SW480 (cell line): ENCODE measurements around the gene CLNS1A.
"Not testable (repeated sequence)": the region's sequence is repeated elsewhere in the genome, so short reads cannot be mapped to it uniquely, and the experiment has no call there.

Experiments used
- DNase-seq: peaks from one replicate; pipeline ENCODE4 v3.0.0-alpha.2; 2016; ENCODE audit warnings: low spot score

The CLNS1A gene

DNA sequence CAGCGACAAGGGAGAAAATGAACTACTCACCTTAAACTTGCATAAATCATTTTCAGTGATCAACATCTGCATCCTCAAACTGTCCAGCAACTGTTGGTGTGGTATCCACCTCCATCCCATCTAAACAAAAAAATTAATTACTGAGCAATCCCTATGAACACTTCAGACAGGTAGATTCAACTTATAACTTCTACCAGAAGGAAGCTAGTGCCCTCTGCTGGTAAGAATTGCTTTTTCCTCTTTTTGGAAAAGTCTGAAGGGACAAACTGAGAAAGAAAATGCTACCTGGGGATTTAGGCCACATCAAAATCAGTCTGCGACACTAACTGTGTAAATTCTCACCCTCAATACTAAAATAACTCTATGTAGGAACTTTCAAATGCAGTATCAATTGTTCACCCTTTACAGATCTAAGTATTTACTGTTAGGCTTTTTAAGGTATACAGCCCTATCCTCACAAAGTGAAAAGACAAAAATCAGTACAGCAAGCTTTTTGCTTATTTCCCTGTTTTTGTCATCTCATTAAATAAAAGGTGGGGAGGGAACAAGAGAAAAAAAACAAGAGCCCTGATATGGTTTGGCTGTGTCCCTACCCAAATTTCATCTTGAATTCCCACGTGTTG, 17.9 kb downstream of the CLNS1A start:
- DNase-seq: peak; percentile 69

DNA sequence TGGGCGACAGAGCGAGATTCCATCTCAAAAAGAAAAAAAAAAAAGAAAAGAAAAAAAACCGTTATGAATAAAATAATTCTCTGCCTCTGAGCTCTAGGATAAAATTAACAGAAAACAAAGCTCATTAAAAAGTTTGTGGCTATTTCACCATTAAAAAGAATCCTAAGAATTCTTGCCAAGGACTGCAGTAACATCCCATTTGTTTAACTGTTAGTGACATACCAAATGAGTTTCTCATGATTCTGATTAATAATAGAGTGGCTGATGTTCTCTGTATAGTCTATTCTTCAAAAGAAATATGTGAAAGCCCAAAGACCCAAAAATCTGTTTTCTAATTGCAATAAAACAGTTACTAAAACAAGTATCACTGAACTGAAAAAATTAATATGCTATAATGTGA, 19.7 kb downstream of the CLNS1A start:
- DNase-seq: no peak

DNA sequence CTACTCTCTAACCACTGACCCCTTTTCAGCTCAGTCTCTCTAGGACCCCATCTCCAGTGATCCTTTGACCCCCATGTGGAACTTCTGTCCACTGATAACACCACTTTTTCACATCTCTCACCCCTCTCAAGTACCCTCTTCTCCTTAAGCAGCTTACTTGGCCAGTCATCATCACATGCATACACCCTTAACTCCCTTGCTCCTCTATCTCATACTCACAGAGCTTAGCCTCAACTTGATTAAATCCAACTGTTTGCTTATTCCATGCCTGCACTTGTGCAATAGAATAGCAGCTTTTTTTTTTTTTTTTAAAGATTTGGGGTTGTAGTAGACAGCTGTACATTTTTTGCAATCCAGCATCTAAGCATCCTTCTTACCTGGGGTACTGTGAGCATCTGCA, 25.7 kb downstream of the CLNS1A start:
- DNase-seq: no peak

DNA sequence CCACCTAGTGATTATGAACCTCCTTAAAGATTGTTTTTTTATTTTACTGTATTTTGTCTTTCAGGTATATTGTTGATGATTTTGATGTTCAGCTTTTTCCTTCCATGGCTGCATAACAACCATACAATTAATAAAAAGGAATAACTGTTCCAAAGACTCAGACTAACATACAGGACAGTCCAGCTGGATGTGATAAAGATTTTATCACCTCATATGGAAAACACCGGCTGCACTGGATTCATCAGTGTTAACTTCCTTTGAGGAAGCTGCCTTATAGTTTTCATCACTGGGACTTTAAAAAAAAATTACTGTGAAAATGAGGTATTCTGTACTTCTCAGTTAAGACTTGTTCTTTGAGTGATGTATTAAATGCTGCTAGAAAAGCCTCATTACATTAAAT, 28.4 kb downstream of the CLNS1A start:
- no peak for DNase-seq

DNA sequence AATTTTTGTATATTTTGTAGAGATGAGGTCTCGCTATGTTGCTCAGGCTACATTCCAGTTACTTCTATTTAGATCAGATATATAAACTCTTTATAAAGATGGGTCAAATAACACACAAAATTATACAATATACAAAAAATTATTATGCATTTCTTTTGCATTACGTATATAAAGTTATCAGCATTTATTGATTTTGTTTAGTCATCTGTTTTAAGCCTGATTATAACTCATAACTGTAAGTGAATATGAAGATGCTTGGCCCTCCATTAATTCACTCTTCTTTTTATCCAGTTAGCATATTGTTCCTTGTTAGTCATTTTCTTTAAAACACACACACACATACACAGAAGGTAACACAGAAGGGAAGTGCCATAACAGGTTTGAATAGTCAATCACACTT, 33.3 kb downstream of the CLNS1A start:
- no peak for DNase-seq

DNA sequence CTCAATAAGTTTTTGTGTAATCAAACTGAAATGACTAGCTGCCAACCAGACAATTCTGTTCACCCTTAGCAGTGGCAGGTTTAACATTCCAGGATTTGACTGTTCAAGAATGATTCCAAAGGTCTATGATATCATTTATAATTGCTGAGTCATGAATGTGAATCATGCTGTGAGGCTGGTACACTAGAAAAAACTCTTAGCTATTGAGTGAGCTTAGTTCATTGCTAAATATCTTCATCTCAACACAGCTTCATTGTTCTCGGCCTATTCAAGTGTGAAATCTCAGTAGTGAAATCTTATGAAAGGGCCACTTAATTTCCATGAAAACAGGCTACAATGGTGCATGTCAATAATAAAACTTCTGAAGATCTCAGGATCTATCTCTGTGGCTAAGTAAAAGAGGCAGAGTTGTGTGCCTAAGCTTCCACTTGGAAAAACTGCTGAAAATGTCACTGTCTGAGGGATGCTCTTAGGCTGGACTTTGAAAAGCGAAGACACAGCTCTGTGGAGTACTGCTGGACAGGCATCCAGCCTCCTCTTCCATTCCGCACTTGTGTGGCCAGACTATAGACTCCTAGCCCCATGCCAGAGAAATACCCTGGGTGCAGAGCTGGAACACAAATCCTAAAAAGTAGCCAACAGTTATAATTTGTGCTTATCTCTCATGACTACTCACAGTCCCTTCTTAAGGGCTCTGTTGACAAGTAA, 35.1 kb downstream of the CLNS1A start:
- peak; percentile 75 for DNase-seq

DNA sequence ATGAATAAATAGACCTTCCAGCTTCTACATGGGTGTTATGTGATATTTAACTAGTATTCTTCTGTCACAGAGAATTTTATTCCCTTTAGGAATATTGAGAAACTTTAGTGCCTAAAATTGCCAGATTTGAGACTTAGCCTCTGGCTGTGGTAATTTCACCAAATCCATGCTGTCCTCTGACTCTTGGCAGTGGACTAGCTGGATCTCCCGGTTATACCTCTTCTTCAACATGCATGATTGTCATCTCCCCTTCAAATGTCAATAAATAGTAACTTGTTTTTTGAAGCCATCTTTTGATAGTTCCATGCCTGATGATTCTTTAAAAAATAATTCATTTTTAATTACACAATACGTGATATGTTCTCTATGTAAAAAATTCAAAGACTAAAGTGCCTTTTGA, 39.4 kb downstream of the CLNS1A start:
- DNase-seq: no peak

DNA sequence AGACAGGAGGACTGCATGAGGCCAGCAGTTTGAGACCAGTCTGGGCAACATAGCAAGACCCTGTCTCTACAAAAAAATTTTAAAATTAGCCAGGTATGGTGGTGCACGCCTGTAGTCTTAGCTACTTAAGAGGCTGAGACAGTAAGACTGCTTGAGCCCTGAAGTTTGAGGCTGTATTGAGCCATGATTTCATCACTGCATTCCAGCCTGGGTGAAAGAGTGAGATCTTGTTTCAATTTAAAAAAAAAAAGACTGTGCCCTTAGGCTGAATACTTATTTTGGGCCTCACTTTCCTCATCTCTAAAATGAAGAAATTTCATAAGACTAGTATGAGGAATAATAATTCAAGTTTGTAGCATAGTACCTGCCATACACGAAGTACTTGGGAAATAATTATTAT, 41.0 kb downstream of the CLNS1A start:
- no peak for DNase-seq

DNA sequence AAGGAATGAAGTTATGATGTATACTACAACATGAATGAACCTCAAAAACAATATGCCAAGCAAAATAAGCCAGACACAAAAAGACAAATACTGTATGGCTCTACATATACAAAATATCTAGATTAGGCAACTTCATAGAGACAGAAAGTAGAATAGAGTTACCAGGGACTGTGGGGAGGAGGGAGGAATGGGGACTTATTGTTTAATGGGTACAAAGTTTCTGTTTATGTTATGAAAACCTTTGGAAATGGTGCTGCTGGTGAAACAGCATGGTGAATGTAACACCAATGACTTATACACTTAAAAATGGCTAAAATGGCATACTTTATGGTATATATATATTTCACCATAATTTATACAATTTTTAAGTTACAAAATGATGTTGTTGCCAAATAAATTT, 43.7 kb downstream of the CLNS1A start:
- no peak for DNase-seq

DNA sequence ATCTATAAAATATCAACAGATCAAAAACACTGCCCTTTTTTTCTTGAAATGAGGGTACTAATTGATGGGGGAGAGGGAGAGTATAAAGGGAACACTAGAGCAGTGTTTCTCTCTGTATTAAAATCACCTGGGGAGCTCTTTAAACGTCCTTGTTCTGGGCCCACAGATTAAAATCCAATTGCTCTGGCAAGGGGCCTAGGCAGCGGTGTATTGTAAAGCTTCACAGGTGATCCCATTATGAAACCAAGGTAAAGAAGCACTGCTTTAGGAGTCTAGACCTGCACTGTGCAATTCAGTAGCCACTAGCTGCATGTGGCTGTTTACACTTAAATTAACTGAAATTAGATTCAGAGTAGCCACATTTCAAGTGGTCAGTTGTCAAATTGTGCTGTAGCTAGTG, 44.9 kb downstream of the CLNS1A start:
- no peak for DNase-seq

DNA sequence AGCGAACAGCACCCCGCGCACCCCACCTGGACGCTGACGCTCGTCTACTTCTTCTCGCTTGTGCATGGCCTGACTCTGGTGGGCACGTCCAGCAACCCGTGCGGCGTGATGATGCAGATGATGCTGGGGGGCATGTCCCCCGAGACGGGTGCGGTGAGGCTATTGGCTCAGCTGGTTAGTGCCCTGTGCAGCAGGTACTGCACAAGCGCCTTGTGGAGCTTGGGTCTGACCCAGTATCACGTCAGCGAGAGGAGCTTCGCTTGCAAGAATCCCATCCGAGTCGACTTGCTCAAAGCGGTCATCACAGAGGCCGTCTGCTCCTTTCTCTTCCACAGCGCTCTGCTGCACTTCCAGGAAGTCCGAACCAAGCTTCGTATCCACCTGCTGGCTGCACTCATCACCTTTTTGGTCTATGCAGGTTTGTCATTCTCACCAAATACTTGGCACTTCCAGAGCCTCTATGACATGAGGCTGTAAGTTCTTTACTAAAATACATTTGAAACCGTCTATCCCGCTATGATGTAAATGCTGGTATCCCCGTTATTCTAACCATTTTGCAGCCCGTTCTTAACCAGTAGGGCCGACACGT, 47.3 kb downstream of the CLNS1A start:
- peak; percentile 63 for DNase-seq

DNA sequence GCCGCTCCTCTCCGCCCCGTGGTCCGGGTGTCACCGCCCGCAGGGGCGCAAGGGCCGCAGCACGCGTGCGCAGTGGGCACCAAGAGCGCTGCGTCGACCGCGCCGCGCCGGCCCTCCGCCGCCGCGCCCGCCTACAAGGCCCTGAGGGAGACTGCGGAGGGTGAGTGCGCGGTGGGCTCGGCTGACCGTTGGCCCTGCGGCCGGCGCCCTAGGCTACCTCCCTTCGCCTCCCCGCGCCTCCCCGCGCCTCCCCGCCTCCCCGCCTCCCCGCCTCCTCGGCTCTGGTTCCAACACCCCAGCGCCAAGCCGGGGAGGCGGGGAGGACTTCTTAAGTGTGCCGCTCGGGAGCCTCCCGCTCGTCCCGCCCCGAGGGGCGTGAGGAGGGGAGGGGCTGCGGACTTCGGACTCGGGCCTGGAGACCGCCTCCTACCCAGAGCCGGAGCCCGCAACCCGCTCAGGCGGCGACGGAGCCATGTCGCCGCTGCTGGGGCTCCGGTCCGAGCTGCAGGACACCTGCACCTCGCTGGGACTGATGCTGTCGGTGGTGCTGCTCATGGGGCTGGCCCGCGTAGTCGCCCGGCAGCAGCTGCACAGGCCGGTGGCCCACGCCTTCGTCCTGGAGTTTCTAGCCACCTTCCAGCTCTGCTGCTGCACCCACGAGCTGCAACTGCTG, 47.9 kb downstream of the CLNS1A start, which contains the start of gene AQP11:
TSS of gene AQP11 (plus strand) at position 433 of the 673 bp plus-strand sequence. CDS start at position 473, 40 bp downstream.
- peak; percentile 80 for DNase-seq

DNA sequence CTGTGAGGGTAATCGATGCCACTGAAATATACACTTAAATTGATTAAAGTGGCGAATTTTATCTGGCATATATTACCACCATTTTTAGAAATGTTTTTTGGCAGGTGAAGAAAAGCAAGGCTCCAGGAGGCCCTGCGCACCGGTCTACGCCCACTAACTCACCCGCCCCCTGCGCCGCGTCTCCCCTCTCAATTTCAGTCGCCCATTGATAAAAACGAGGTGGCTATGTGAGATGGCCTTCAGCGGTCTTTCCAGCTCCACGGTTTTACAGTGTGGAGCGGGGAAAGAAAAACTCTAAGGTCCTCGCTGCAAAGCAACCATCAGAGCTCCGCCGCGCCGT, 48.4 kb downstream of the CLNS1A start:
- DNase-seq: no peak

DNA sequence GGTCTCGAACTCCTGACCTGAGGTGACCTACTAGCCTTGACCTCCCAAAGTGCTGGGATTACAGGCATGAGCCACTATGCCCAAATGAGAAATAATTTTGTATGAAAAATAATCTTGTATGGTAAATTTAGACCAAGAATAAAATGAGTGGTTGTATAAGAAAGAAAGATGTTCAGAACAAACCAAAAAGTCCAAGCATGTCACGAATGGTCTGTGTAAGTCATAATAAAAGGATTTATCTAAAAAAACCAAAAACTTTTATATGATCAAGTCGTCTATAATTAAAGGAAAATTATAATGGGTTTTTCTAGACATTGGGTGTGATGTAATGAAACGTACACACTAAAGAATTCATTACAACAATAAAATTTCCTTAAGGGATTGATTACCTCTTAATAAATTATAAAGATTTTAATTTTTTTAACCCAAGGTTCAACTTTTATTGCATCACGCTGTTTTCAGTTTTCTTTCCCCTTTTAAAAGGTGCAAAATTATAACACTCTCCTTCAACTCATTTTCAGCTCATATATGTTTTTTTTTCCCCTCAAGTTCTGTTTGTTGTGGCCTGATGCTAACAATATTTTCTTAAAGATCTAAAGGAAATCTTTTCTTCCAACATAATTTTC, 56.8 kb downstream of the CLNS1A start:
- DNase-seq: no peak

DNA sequence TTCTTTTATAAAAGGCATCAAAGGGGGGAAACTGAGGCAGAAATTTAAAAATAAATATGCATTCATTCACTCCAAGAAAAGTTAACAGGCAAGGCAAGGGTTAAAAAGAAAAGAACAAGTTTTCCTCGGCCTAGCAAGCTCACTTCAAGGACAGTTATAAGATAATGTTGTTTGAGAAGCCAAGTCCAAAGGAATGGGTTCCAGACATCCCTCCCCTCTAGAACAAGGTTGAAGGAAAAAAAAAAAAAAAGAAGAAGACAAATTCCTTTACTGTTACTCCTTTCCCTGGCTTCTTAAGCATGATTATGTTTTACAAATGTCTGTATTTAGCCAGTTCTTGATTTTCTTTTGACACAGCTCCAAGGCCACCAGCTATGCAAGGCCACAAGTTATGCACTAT, 62.2 kb downstream of the CLNS1A start:
- not testable (repeated sequence) for DNase-seq

DNA sequence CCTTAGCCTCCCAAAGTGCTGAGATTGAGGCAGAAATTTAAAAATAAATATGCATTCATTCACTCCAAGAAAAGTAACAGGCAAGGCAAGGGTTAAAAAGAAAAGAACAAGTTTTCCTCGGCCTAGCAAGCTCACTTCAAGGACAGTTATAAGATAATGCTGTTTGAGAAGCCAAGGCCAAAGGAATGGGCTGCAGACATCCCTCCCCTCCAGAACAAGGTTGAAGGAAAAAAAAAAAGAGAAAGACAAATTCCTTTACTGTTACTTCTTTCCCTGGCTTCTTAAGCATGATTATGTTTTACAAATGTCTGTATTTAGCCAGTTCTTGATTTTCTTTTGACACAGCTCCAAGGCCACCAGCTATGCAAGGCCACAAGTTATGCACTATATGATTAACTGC, 66.7 kb downstream of the CLNS1A start:
- DNase-seq: not testable (repeated sequence)

DNA sequence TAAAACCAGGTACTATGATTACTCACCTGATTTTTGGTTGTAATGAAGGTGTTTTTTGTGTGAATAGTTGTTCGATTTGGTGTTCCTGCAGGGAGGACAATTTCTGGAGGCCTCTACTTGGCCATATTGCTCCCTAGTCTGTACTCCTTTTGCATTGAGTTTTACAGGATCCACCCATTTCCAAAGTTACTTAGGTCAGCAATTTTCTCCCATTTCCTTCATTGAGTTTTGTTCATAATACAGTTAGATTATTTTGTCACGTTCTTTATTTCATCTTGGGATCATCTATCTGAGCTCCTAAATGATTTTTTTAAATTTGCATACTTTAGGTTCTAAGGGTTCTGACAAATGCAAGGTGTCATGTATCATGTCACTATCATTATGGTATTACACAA, 67.9 kb downstream of the CLNS1A start:
- DNase-seq: no peak

DNA sequence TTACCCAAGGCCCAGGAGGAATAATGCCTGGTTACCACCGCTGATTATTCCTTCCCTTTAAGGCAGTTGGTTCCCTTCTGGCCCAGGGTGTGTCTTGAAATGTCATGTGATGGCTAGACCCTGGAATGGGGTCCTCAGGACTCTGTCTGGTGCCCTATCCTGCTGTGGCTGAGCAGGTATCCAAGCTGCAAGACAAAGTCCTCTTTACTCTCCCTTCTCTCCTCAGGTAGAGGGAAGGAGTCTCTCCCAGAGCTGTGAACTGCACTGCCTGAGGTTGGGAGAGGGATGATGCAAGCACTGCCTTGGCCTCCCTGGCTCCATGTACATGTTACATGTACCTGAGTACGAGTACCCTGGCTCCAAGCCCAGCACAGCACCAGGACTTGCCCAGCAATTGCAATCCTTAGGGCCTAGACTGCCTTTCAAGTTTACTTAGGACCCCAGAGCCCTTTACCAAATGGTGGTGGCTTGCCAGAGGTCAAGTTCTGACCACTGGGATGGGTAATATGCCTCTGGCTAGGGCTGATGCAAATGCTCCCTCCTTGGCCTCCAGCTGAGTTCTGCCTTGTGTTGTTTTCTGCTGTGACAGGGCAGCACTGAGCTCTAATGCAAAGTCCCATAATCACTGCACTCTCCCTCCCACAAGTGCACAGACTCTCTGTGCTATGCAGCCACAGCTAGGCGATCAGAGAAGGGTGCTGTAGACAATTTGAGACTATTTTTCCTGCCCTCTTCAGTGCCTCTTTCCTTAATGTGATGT, 68.5 kb downstream of the CLNS1A start:
- DNase-seq: no peak

DNA sequence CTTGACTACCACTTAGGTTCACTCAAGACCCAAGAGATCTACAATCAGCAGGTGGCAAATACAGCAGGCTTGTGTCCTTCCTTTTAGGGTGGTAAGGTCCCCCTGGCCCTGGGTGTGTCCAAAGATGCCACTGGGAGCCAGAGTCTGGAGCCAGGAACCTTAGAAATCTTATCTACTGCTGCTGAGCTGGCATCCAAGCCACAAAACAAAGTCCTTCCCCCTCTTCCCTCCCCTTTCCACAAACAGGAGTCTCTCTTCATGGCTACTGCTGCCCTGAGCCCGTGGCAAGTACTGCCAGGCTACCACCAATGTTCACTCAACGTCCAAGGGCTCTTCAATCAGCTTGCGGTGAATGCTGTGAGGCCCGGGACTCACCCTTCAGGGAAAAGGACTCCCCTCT, 69.3 kb downstream of the CLNS1A start:
- no peak for DNase-seq
